H9 (cell line): Measurements from ENCODE around the gene DDX51. TPM values are rescaled to one million over a fixed set of nuclear protein-coding genes. Genes with fewer than 3 reads are reported as not detected.

Experiments used
- DNase-seq: peaks from one replicate; pipeline ENCODE4 v3.0.0-alpha.2; 2017
- H2AFZ ChIP-seq: one replicate; pipeline ENCODE4 v1.6.1; 2013; ENCODE audit warnings: mild to moderate bottlenecking, low read length, control low read depth, moderate library complexity
- H2AK5ac ChIP-seq: 2 replicates; pipeline ENCODE4 v1.6.1; 2013; ENCODE audit warnings: low read length, control low read depth, mixed read lengths; ENCODE audit not compliant: insufficient read length
- H2BK120ac ChIP-seq: one replicate; pipeline ENCODE4 v1.6.1; 2013; ENCODE audit warnings: low read depth, mild to moderate bottlenecking, low read length, control low read depth, inconsistent platforms; ENCODE audit not compliant: poor library complexity, severe bottlenecking
- H2BK12ac ChIP-seq: 2 replicates; pipeline ENCODE4 v1.6.1; 2013; ENCODE audit warnings: low read length, control low read depth, mixed read lengths, low read depth; ENCODE audit not compliant: insufficient read length
- H2BK15ac ChIP-seq: 2 replicates; pipeline ENCODE4 v1.6.1; 2013; ENCODE audit warnings: low read depth, low read length, control low read depth
- H2BK20ac ChIP-seq: one replicate; pipeline ENCODE4 v1.6.1; 2013; ENCODE audit warnings: low read depth, mild to moderate bottlenecking, low read length, control low read depth, inconsistent platforms; ENCODE audit not compliant: poor library complexity, severe bottlenecking
- H2BK5ac ChIP-seq: 2 replicates; pipeline ENCODE4 v1.6.1; 2013; ENCODE audit warnings: low read length, control low read depth, mixed read lengths; ENCODE audit not compliant: insufficient read length
- H3K14ac ChIP-seq: 2 replicates; pipeline ENCODE4 v1.6.1; 2013; ENCODE audit warnings: low read length, control low read depth; ENCODE audit not compliant: insufficient read depth
- H3K18ac ChIP-seq: 2 replicates; pipeline ENCODE4 v1.6.1; 2013; ENCODE audit warnings: low read depth, mild to moderate bottlenecking, mixed read lengths, low read length, control low read depth; ENCODE audit not compliant: insufficient read length
- H3K23ac ChIP-seq: 2 replicates; pipeline ENCODE4 v1.6.1; 2013; ENCODE audit warnings: low read length, control low read depth, mixed read lengths, low read depth; ENCODE audit not compliant: insufficient read length
- H3K23me2 ChIP-seq: 2 replicates; pipeline ENCODE4 v1.6.1; 2013; ENCODE audit warnings: low read depth, mild to moderate bottlenecking, mixed read lengths, low read length, control low read depth; ENCODE audit not compliant: insufficient read length, poor library complexity, severe bottlenecking
- H3K27ac ChIP-seq: 2 replicates; pipeline ENCODE4 v1.5.1; 2013; ENCODE audit warnings: low read length, control low read depth, mixed read lengths, low read depth; ENCODE audit not compliant: insufficient read length
- H3K27me3 ChIP-seq: 2 replicates; pipeline ENCODE4 v1.6.1; 2013; ENCODE audit warnings: low read length, control low read depth, inconsistent platforms; ENCODE audit not compliant: insufficient read depth
- H3K4ac ChIP-seq: 2 replicates; pipeline ENCODE4 v1.6.1; 2013; ENCODE audit warnings: low read depth, mild to moderate bottlenecking, control low read depth, inconsistent platforms, low read length, moderate library complexity
- H3K4me1 ChIP-seq: 2 replicates; pipeline ENCODE4 v1.6.1; 2013; ENCODE audit warnings: low read length, control low read depth, inconsistent platforms; ENCODE audit not compliant: insufficient read depth
- H3K4me2 ChIP-seq: 2 replicates; pipeline ENCODE4 v1.6.1; 2013; ENCODE audit warnings: low read length, control low read depth, mixed read lengths; ENCODE audit not compliant: insufficient read length, insufficient read depth
- H3K56ac ChIP-seq: 2 replicates; pipeline ENCODE4 v1.6.1; 2013; ENCODE audit warnings: low read depth, mild to moderate bottlenecking, mixed read lengths, low read length, control low read depth; ENCODE audit not compliant: insufficient read length
- H3K79me1 ChIP-seq: 2 replicates; pipeline ENCODE4 v1.6.1; 2013; ENCODE audit warnings: low read depth, mild to moderate bottlenecking, moderate library complexity, low read length, control low read depth, inconsistent platforms; ENCODE audit not compliant: insufficient read depth, poor library complexity, severe bottlenecking
- H3K79me2 ChIP-seq: 2 replicates; pipeline ENCODE4 v1.6.1; 2013; ENCODE audit warnings: low read length, control low read depth, inconsistent platforms; ENCODE audit not compliant: insufficient read depth
- H3K9ac ChIP-seq: 2 replicates; pipeline ENCODE4 v1.6.1; 2013; ENCODE audit warnings: low read length, control low read depth, mixed read lengths; ENCODE audit not compliant: insufficient read length; ENCODE audit errors: extremely low read depth
- H3K9me3 ChIP-seq: one replicate; pipeline ENCODE4 v1.6.1; 2013; ENCODE audit warnings: low read depth, low read length, inconsistent platforms; ENCODE audit not compliant: control insufficient read depth
- H3T11ph ChIP-seq: one replicate; pipeline ENCODE4 v1.6.1; 2013; ENCODE audit warnings: mild to moderate bottlenecking, low read length, control low read depth, inconsistent platforms
- H4K20me1 ChIP-seq: one replicate; pipeline ENCODE4 v1.6.1; 2013; ENCODE audit not compliant: control insufficient read depth, insufficient read length, insufficient read depth
- H4K5ac ChIP-seq: 2 replicates; pipeline ENCODE4 v1.6.1; 2013; ENCODE audit warnings: low read depth, mild to moderate bottlenecking, mixed read lengths, low read length, control low read depth; ENCODE audit not compliant: insufficient read length
- H4K8ac ChIP-seq: replicated peaks from 2 replicates; pipeline ENCODE4 v1.6.1; 2013; ENCODE audit warnings: low read length, control low read depth, mixed read lengths, low read depth; ENCODE audit not compliant: insufficient read length
- H4K91ac ChIP-seq: 2 replicates; pipeline ENCODE4 v1.6.1; 2013; ENCODE audit warnings: low read depth, mild to moderate bottlenecking, moderate library complexity, mixed read lengths, low read length, control low read depth; ENCODE audit not compliant: insufficient read length
- H3K27ac Mint-ChIP-seq, 3 experiments: 2 replicates in 2 of 3; 3 replicates in 1 of 3; pipeline ENCODE4 v1.8.0; 2020 to 2021; ENCODE audit warnings: mixed read lengths in 3 of 3, mild to moderate bottlenecking in 1 of 3, moderate library complexity in 1 of 3
- H3K27me3 Mint-ChIP-seq: 2 replicates; pipeline ENCODE4 v1.8.0; 2021; ENCODE audit warnings: low read depth, mild to moderate bottlenecking, moderate library complexity, mixed read lengths
- H3K36me3 Mint-ChIP-seq, 3 experiments: 2 replicates in 2 of 3; 3 replicates in 1 of 3; pipeline ENCODE4 v1.8.0; 2020 to 2021; ENCODE audit warnings: low read depth in 3 of 3, mixed read lengths in 3 of 3; ENCODE audit not compliant: insufficient read depth in 1 of 3
- H3K4me1 Mint-ChIP-seq, 2 experiments: 2 replicates each; pipeline ENCODE4 v1.8.0; 2020; ENCODE audit warnings: mixed read lengths in 2 of 2
- H3K4me3 Mint-ChIP-seq, 2 experiments: 2 replicates in 1 of 2; 3 replicates in 1 of 2; pipeline ENCODE4 v1.8.0; 2020 to 2021; ENCODE audit warnings: mild to moderate bottlenecking in 2 of 2, mixed read lengths in 2 of 2, moderate library complexity in 1 of 2
- H3K9me3 Mint-ChIP-seq, 2 experiments: 2 replicates in 1 of 2; 3 replicates in 1 of 2; pipeline ENCODE4 v1.8.0; 2020; ENCODE audit warnings: mild to moderate bottlenecking in 2 of 2, mixed read lengths in 2 of 2, moderate library complexity in 1 of 2
- CTCF ChIP-seq: fragments of 200-600 bp; sonication (generic); conservative IDR thresholded peaks from 3 replicates; pipeline ENCODE4 v1.8.0; 2021; ENCODE audit warnings: antibody characterized with exemption, mild to moderate bottlenecking
- WGBS: extraction: QIAGEN DNeasy Blood & Tissue Kit; methylation state at CpG from one replicate; pipeline ENCODE4 v1.1.7; 2013; ENCODE audit warnings: missing lambda C conversion rate, low lambda C conversion rate, mixed read lengths; ENCODE audit not compliant: insufficient read length; ENCODE audit errors: extremely low coverage; 5-methylcytosine and 5-hydroxymethylcytosine counted together
- total RNA-seq: library from RNA; stranded (reverse); gene quantifications from 2 replicates; pipeline ENCODE4 v1.2.1, GENCODE V29; 2021

DDX51 gene
- total RNA-seq, 1 experiment from 2014 or later, result 37.9 TPM

GRCh38 chr12:132171968-132172521 is 27.9 kb upstream of the DDX51 start:
- no peaks in the 10 kb centered on the region; the same call in 1 of the 2 replicates for H3K27me3 ChIP-seq
- no peak overlapping the region for H2BK120ac ChIP-seq
- Mint-ChIP-seq H3K27me3 (peaks cover 76% of the 10 kb centered on the region), H3K27ac (no peak overlapping the region), H3K9me3 (peaks cover 2% of the 10 kb centered on the region in 2 experiments; a peak in 3 of 5 replicates), H3K36me3 (peaks cover 0 to under 1% (median 0%) of the 10 kb centered on the region in 3 experiments; a peak in 1 of 7 replicates), H3K4me3 (no peak overlapping the region), H3K4me1 (peaks cover 0 to 3% of the 10 kb centered on the region in 2 experiments; a peak in 1 of 4 replicates)
- WGBS, result no CpG with 5 or more reads among the region's 28 CpGs
- no peak overlapping the region for H4K91ac ChIP-seq
- H4K8ac ChIP-seq, result no peak overlapping the region
- H3K56ac ChIP-seq, result no peak overlapping the region
- no peak overlapping the region for H2AK5ac ChIP-seq
- H2BK5ac ChIP-seq, result no peak overlapping the region
- no peak overlapping the region for H3K27ac ChIP-seq
- no peak overlapping the region for H2BK15ac ChIP-seq
- H3K4me2 ChIP-seq, result no peak overlapping the region
- no peaks in the 10 kb centered on the region for H3K79me2 ChIP-seq
- H3K4me1 ChIP-seq, result no peaks in the 10 kb centered on the region
- no peak overlapping the region for H2AFZ ChIP-seq
- no peak overlapping the region; the same call in 1 of the 2 replicates for H3K14ac ChIP-seq
- no peaks in the 10 kb centered on the region for H3K9me3 ChIP-seq
- no peak overlapping the region for H2BK20ac ChIP-seq
- H3K23ac ChIP-seq, result no peak overlapping the region
- H3K4ac ChIP-seq, result no peak overlapping the region
- H4K5ac ChIP-seq, result no peak overlapping the region
- no peak overlapping the region for H3K18ac ChIP-seq
- H3T11ph ChIP-seq, result no peak overlapping the region
- H4K20me1 ChIP-seq, result no peaks in the 10 kb centered on the region
- no peak overlapping the region for H2BK12ac ChIP-seq
- H3K23me2 ChIP-seq, result no peaks in the 10 kb centered on the region
- H3K9ac ChIP-seq, result no peak overlapping the region
- no peaks in the 10 kb centered on the region for H3K79me1 ChIP-seq
- no peak for TF ChIP-seq CTCF
- DNase-seq, result no peak
